Measurements from ENCODE around the gene TMEM115.
A peak's percentile ranks its signal among the peaks of the same experiment; 100 is the strongest.

The TMEM115 gene

GRCh38 chr3:50375258-50375931 is 16.1 kb upstream of the TMEM115 start:
- no peak for DNase-seq

GRCh38 chr3:50374363-50375257 is 15.3 kb upstream of the TMEM115 start:
- no peak for DNase-seq

GRCh38 chr3:50373146-50374051 is 14.1 kb upstream of the TMEM115 start:
- DNase-seq: no peak

- DNase-seq: peak; percentile 84
Observed at GRCh38 chr3:50372349-50372748, 13.0 kb upstream of the TMEM115 start.

- no peak for DNase-seq
Observed at GRCh38 chr3:50371133-50371685, 11.9 kb upstream of the TMEM115 start.

GRCh38 chr3:50370594-50370993 is 11.3 kb upstream of the TMEM115 start:
- DNase-seq: peak; percentile 71

GRCh38 chr3:50369012-50369670 is 9.8 kb upstream of the TMEM115 start:
- peak; percentile 55 for DNase-seq

GRCh38 chr3:50365842-50366220 is 6.5 kb upstream of the TMEM115 start:
- no peak for DNase-seq

GRCh38 chr3:50365080-50365841 is 5.9 kb upstream of the TMEM115 start:
- DNase-seq: peak; percentile 94

GRCh38 chr3:50364573-50365079 is 5.3 kb upstream of the TMEM115 start:
- DNase-seq: no peak

- DNase-seq: no peak
Observed at GRCh38 chr3:50359760-50360110, 414 bp upstream of the TMEM115 start.

GRCh38 chr3:50358355-50358910 is 888 bp downstream of the TMEM115 start:
- no peak for DNase-seq

GRCh38 chr3:50357481-50357880 is 1.8 kb downstream of the TMEM115 start:
- no peak for DNase-seq

- DNase-seq: peak; percentile 87
Observed at GRCh38 chr3:50356553-50356952, 2.8 kb downstream of the TMEM115 start.

- no peak for DNase-seq
Observed at GRCh38 chr3:50355829-50356552, 3.3 kb downstream of the TMEM115 start.

- DNase-seq: no peak
Observed at GRCh38 chr3:50354850-50355249, 4.5 kb downstream of the TMEM115 start.

GRCh38 chr3:50354186-50354764 is 5.0 kb downstream of the TMEM115 start:
- DNase-seq: peak; percentile 80

- DNase-seq: no peak
Observed at GRCh38 chr3:50353245-50354004, 5.9 kb downstream of the TMEM115 start.

- DNase-seq: peak; percentile 70
Observed at GRCh38 chr3:50352781-50353180, 6.5 kb downstream of the TMEM115 start.

Data from hematopoietic multipotent progenitor cell treated with erythropoietin and hydrocortisone succinate and interleukin-3 and kit ligand, for 6 days (in vitro differentiated cells).